Memory B cell (primary cell): Measurements from ENCODE around the gene YIF1A.
A peak's percentile ranks its signal among the peaks of the same experiment; 100 is the strongest.
"Not testable (repeated sequence)": the region's sequence is repeated elsewhere in the genome, so short reads cannot be mapped to it uniquely, and the experiment has no call there.

Source experiments
- ATAC-seq: fragments of 150-1000 bp; cut with Tn5 transposase; 2 replicates; pipeline ENCODE4 v1.10.0; 2021; ENCODE audit warnings: low read depth, mild to moderate bottlenecking, moderate library complexity
- DNase-seq, 2 donors: peaks; one replicate each; pipeline ENCODE4 v3.0.0; 2022; ENCODE audit warnings: low spot score in 2 of 2
- H3K27ac Mint-ChIP-seq: one replicate; pipeline ENCODE4 v1.8.0; 2022; ENCODE audit warnings: mild to moderate bottlenecking, moderate library complexity, mixed read lengths
- H3K27me3 Mint-ChIP-seq: one replicate; pipeline ENCODE4 v1.8.0; 2022; ENCODE audit warnings: mixed read lengths
- H3K36me3 Mint-ChIP-seq: one replicate; pipeline ENCODE4 v1.8.0; 2022; ENCODE audit warnings: mild to moderate bottlenecking, mixed read lengths
- H3K4me1 Mint-ChIP-seq: one replicate; pipeline ENCODE4 v1.8.0; 2022; ENCODE audit warnings: mixed read lengths
- H3K4me3 Mint-ChIP-seq: one replicate; pipeline ENCODE4 v1.8.0; 2022; ENCODE audit warnings: mild to moderate bottlenecking, moderate library complexity, mixed read lengths
- H3K9me3 Mint-ChIP-seq: one replicate; pipeline ENCODE4 v1.8.0; 2022; ENCODE audit warnings: mixed read lengths

Gene YIF1A

GRCh38 chr11:66279092-66279734 lies 9.7 kb downstream of the YIF1A start:
- Mint-ChIP-seq H3K27ac (peak overlapping the region; percentile 78), H3K36me3 (peaks cover 16% of the 10 kb centered on the region), H3K4me3 (peak overlapping the region; percentile 83)

GRCh38 chr11:66278363-66279091 lies 10.4 kb downstream of the YIF1A start:
- Mint-ChIP-seq H3K27ac (peak overlapping the region; percentile 78), H3K27me3 (peaks cover 11% of the 10 kb centered on the region), H3K9me3 (no peaks in the 10 kb centered on the region), H3K4me1 (peaks cover 32% of the 10 kb centered on the region), H3K36me3 (peaks cover 20% of the 10 kb centered on the region), H3K4me3 (peak overlapping the region; percentile 83)
- ATAC-seq (no peak), DNase-seq (no peak)

More at GRCh38 chr11:66279092-66279734, 9.7 kb downstream of the YIF1A start:
- Mint-ChIP-seq H3K27me3 (peaks cover 11% of the 10 kb centered on the region), H3K9me3 (no peaks in the 10 kb centered on the region), H3K4me1 (peaks cover 32% of the 10 kb centered on the region)
- ATAC-seq (no peak), DNase-seq (no peak)

GRCh38 chr11:66277471-66278362 lies 11.2 kb downstream of the YIF1A start, which contains the start of gene CNIH2:
Gene CNIH2, plus strand, starts transcription at chr11:66278175. Its CDS starts 282 bp downstream, at chr11:66278457.
- peaks cover 11% of the 10 kb centered on the region for H3K27me3 Mint-ChIP-seq
- peaks cover 31% of the 10 kb centered on the region for H3K4me1 Mint-ChIP-seq
- H3K27ac Mint-ChIP-seq, result peak within 1 kb of the TSS; percentile 78
- DNase-seq (peak in 1 of 2 donors; percentile 68), ATAC-seq (peak; percentile 19)
- peak within 1 kb of the TSS; percentile 83 for H3K4me3 Mint-ChIP-seq
- H3K36me3 Mint-ChIP-seq, result peaks cover 23% of the 10 kb centered on the region
- no peaks in the 10 kb centered on the region for H3K9me3 Mint-ChIP-seq

- ATAC-seq, DNase-seq, H3K27ac Mint-ChIP-seq, H3K4me3 Mint-ChIP-seq, H3K9me3 Mint-ChIP-seq: not testable (repeated sequence)
- H3K27me3 Mint-ChIP-seq, result peaks cover 11% of the 10 kb centered on the region
- H3K36me3 Mint-ChIP-seq, result peaks cover 25% of the 10 kb centered on the region
- peaks cover 30% of the 10 kb centered on the region for H3K4me1 Mint-ChIP-seq
Observed at GRCh38 chr11:66277064-66277463, 11.9 kb downstream of the YIF1A start.

GRCh38 chr11:66276619-66277018 lies 12.3 kb downstream of the YIF1A start:
- Mint-ChIP-seq H3K36me3 (peaks cover 25% of the 10 kb centered on the region), H3K27me3 (peaks cover 10% of the 10 kb centered on the region), H3K4me1 (peaks cover 27% of the 10 kb centered on the region)
- not testable (repeated sequence) for ATAC-seq, H3K27ac Mint-ChIP-seq, H3K4me3 Mint-ChIP-seq, H3K9me3 Mint-ChIP-seq, DNase-seq

- no peak overlapping the region for H3K4me3 Mint-ChIP-seq
- peaks cover 25% of the 10 kb centered on the region for H3K36me3 Mint-ChIP-seq
- ATAC-seq (no peak), DNase-seq (no peak)
- H3K9me3 Mint-ChIP-seq, result no peaks in the 10 kb centered on the region
- H3K27ac Mint-ChIP-seq, result no peak overlapping the region
- peaks cover 8% of the 10 kb centered on the region for H3K27me3 Mint-ChIP-seq
- H3K4me1 Mint-ChIP-seq, result peaks cover 23% of the 10 kb centered on the region
Observed at GRCh38 chr11:66275984-66276612, 12.8 kb downstream of the YIF1A start.

GRCh38 chr11:66275396-66275795 lies 13.5 kb downstream of the YIF1A start:
- peaks cover 22% of the 10 kb centered on the region for H3K4me1 Mint-ChIP-seq
- DNase-seq (no peak), ATAC-seq (no peak)
- H3K27ac Mint-ChIP-seq, result no peak overlapping the region
- H3K9me3 Mint-ChIP-seq, result no peaks in the 10 kb centered on the region
- peaks cover 27% of the 10 kb centered on the region for H3K36me3 Mint-ChIP-seq
- no peak overlapping the region for H3K4me3 Mint-ChIP-seq
- H3K27me3 Mint-ChIP-seq, result peaks cover 5% of the 10 kb centered on the region

GRCh38 chr11:66274219-66274618 lies 14.7 kb downstream of the YIF1A start:
- Mint-ChIP-seq H3K9me3 (no peaks in the 10 kb centered on the region), H3K27ac (no peak overlapping the region), H3K36me3 (peaks cover 26% of the 10 kb centered on the region), H3K4me3 (no peak overlapping the region), H3K4me1 (peaks cover 22% of the 10 kb centered on the region), H3K27me3 (no peaks in the 10 kb centered on the region)
- ATAC-seq (no peak), DNase-seq (no peak)

GRCh38 chr11:66272596-66272995 lies 16.3 kb downstream of the YIF1A start:
- DNase-seq, result no peak
- H3K27me3 Mint-ChIP-seq, result no peaks in the 10 kb centered on the region
- peaks cover 19% of the 10 kb centered on the region for H3K4me1 Mint-ChIP-seq
- H3K4me3 Mint-ChIP-seq, result no peak overlapping the region
- ATAC-seq, result no peak
- peaks cover 28% of the 10 kb centered on the region for H3K36me3 Mint-ChIP-seq
- no peaks in the 10 kb centered on the region for H3K9me3 Mint-ChIP-seq
- no peak overlapping the region for H3K27ac Mint-ChIP-seq

- Mint-ChIP-seq H3K4me1 (peaks cover 21% of the 10 kb centered on the region), H3K4me3 (no peak overlapping the region)
- DNase-seq, result no peak
Observed at GRCh38 chr11:66271816-66272215, 17.1 kb downstream of the YIF1A start.

GRCh38 chr11:66268952-66269905 lies 19.7 kb downstream of the YIF1A start:
- H3K36me3 Mint-ChIP-seq, result peaks cover 18% of the 10 kb centered on the region
- no peak for DNase-seq

More at GRCh38 chr11:66271816-66272215, 17.1 kb downstream of the YIF1A start:
- Mint-ChIP-seq H3K36me3 (peaks cover 25% of the 10 kb centered on the region), H3K27me3 (no peaks in the 10 kb centered on the region), H3K9me3 (no peaks in the 10 kb centered on the region), H3K27ac (no peak overlapping the region)
- ATAC-seq, result no peak

GRCh38 chr11:66268244-66268951 lies 20.5 kb downstream of the YIF1A start, which contains the start of gene RAB1B:
Gene RAB1B, plus strand, starts transcription at chr11:66268639. Its CDS starts 41 bp downstream, at chr11:66268680.
- H3K4me3 Mint-ChIP-seq, result peak within 1 kb of the TSS; percentile 97
- H3K27me3 Mint-ChIP-seq, result no peaks in the 10 kb centered on the region
- DNase-seq, result peak; percentile 97 to 100
- peak within 1 kb of the TSS; percentile 98 for H3K27ac Mint-ChIP-seq
- peaks cover 12% of the 10 kb centered on the region for H3K36me3 Mint-ChIP-seq
- ATAC-seq, result peak; percentile 81
- no peaks in the 10 kb centered on the region for H3K9me3 Mint-ChIP-seq
- H3K4me1 Mint-ChIP-seq, result peaks cover 20% of the 10 kb centered on the region

More at GRCh38 chr11:66268952-66269905, 19.7 kb downstream of the YIF1A start:
- Mint-ChIP-seq H3K27me3 (no peaks in the 10 kb centered on the region), H3K27ac (peak overlapping the region; percentile 98), H3K4me1 (peaks cover 22% of the 10 kb centered on the region), H3K9me3 (no peaks in the 10 kb centered on the region), H3K4me3 (peak overlapping the region; percentile 97)
- no peak for ATAC-seq
